ENCODE data around the gene LAPTM5. TPM values are rescaled to one million over a fixed set of nuclear protein-coding genes. Genes with fewer than 3 reads are reported as not detected.

The LAPTM5 gene
- total RNA-seq, 4 donors from 2014 or later = 44.5 to 767 (median 109) TPM

- TF ChIP-seq CTCF (IDR thresholded peaks at IDR 0.05; ENCODE audit: low read depth) = no peak
Observed at GRCh38 chr1:30785714-30786113, 28.1 kb upstream of the LAPTM5 start.

- no peak for TF ChIP-seq CTCF (IDR thresholded peaks at IDR 0.05; ENCODE audit: low read depth)
Observed at GRCh38 chr1:30785181-30785580, 27.6 kb upstream of the LAPTM5 start.

GRCh38 chr1:30783256-30783915 lies 25.8 kb upstream of the LAPTM5 start:
- no peak for TF ChIP-seq CTCF (IDR thresholded peaks at IDR 0.05; ENCODE audit: low read depth)

- no peak for TF ChIP-seq CTCF (IDR thresholded peaks at IDR 0.05; ENCODE audit: low read depth)
Observed at GRCh38 chr1:30782361-30783255, 25.0 kb upstream of the LAPTM5 start.

- TF ChIP-seq CTCF (IDR thresholded peaks at IDR 0.05; ENCODE audit: low read depth) = no peak
Observed at GRCh38 chr1:30781906-30782305, 24.3 kb upstream of the LAPTM5 start.

GRCh38 chr1:30780409-30780808 lies 22.8 kb upstream of the LAPTM5 start:
- TF ChIP-seq CTCF (IDR thresholded peaks at IDR 0.05; ENCODE audit: low read depth) = no peak

- TF ChIP-seq CTCF (IDR thresholded peaks at IDR 0.05; ENCODE audit: low read depth) = no peak
Observed at GRCh38 chr1:30779294-30780071, 21.9 kb upstream of the LAPTM5 start.

All from subcutaneous adipose tissue (tissue), 4 donors.